ENCODE results near the gene ADGRE1.

ADGRE1 gene

DNA sequence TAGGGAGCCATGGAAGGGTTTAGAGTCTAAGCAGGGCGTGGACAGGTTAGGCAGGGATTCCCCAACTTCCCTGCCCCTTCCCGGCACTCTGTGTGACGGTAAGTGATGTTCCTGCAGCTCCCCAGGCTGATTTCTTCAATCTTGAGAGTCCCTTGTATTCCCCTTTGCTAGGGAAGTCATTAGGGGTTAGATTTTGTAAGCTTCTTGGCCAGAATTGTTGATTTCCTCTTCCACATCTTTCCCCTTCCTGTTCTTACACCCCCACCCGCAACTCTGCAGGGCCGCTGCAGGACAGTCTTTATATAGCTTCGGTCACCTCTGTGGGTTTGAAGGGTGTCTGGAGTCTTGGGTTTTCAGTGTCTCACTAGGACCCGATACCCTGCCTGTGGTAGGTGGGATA, 10.6 kb upstream of the ADGRE1 start:
- no peak for DNase-seq

GRCh38 chr19:6877766-6878165, 9.6 kb upstream of the ADGRE1 start:
- no peak for DNase-seq

DNA sequence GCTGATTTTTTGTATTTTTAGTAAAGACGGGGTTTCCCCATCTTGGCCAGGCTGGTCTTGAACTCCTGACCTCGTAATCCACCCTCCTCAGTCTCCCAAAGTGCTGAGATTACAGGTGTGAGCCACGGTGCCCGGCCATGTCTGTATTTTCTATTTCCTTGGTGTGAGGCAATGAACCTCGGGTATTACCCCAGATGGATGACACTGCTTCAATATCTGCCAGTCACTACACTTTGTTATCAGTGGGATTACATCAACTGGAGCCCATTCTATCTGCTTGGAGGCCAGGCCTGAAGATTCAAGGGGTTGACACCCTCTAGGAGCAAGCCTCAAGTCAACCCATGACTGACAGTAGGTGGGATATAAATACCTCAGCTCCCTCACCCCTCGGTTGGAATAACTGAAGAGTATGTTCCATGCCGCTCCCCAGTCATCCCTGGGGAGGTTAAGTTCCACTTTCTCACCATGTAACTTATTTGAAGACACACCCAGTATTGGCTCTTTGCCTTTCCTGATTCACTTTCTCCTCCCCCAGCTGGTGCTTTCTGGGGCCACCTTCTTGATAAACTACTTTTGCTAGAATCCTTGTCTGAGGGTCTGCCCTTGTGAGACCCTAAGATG, 992 bp upstream of the ADGRE1 start:
- no peak for DNase-seq

GRCh38 chr19:6888967-6889366, 1.6 kb downstream of the ADGRE1 start:
- no peak for DNase-seq

- DNase-seq, result peak; percentile 39
Measured at GRCh38 chr19:6890401-6890913, 3.1 kb downstream of the ADGRE1 start.

DNA sequence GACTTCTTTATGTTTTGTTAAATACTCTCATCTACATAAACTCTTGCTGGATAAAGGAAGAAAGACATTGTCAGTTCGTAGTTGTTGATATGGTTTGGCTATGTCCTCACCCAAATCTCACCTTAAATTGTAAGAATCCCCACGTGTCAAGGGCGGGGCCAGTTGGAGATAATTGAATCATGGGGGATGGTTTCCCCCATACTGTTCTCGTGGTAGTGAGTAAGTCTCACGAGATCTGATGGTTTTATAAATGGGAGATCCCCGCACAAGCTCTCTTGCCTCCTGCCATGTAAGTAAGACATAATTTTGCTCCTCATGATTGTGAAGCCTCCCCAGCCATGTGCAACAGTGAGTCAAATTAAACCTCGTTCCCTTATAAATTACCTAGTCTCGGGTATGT, 3.6 kb downstream of the ADGRE1 start:
- peak; percentile 48 for DNase-seq

DNA sequence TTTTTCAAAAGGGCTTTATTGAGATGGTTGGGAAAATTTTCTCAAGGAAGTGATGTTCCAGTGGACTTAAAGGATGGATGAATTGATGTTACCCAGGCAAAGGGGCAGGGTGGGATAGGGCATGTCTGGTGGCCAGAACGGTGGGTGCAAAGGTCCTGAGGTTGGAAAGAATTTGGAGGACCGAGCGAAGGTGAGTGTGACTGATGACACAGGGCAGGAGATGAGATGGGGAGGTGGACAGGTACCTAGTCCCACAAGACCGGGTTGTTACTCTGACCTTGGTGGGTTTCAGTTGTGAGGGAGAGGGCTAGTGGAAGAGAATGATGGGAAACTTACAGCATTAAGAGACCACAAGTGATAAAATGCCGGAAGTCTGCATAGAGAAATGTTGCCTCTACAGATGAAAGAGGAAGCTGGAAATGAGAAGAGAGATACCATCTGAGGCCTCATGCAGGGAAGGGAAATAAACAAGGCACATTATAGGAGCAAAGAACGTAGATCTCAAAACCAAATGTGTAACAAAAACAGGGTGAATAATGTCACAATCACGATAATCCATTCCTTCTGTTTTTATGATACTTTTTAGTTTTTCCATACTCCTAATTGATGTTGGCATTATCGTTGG, 4.5 kb downstream of the ADGRE1 start:
- DNase-seq, result peak; percentile 46

DNA sequence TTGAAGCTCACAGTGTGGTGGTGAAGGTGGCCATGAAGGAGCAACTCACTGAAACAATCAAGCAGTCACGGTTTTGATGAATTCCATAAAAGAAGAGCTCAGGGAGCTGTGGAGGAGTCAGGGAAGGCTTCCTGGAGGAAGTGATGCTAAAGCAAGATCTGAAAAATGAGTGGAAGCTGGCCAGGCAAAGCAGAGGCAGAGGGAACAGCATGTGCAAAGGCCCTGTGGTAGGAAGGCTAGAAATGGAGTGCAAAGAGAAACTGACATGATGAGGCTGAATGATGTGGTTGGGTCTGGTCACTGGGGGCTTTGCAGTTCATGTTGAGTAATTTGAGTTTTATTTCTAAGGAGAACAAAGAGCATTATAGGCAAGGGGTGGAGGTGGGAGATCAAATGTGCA, 6.9 kb downstream of the ADGRE1 start:
- no peak for DNase-seq

DNA sequence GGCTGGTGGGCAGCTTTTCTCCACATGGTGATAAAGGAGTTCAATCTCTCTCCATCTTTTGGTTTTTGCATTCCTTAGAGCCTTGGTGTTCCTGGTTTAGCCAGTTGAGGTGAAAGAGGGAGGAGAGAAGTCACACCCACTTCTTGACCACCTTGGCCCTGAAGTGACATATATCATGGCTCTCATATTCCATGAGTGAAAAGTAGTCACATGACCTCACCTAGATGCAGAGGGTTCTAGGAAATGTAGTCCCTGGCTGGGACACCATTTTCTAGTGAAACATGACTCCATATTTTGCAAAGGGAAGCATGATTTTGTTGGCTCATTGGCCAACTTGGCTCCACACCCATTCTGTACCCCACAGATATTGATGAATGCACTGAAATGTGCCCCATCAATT, 16.1 kb downstream of the ADGRE1 start:
- DNase-seq, result no peak

DNA sequence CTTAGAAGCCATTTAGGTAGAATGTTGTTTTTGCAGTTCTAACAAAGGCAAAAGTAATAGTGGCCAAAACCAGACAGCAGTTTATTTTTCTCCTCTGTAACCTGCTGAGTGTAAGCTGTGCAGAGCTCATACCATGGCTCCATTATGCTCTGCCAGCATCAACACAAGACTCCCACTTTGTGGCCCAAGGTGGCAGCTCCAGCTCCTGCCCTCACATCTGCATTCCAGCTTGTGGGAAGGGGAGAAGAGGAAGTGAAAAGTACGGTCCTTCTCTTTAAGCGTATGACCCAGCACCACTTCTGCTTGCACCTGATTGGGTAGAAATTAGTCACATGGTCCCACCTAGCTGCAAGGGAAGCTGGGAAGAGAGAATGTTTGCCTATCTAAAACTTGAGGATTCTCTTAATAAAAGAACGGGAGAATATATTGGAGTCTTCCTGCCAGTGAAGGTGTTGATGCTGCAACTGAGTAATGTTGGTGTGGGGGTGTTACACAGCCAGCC, 19.2 kb downstream of the ADGRE1 start:
- no peak for DNase-seq

DNA sequence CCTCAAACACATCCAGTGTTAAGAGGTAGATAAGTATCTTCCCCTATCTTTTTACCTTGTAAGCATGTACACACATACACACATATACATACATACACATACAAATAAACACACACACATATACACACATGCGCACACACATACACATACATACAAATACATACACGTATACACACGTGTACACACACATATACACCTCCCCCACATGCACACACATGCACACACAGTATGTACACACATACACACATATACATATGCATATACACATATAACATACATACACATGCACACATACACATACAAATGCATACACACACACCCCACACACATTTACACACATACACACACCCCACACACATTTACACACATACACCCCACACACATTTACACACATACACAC, 24.1 kb downstream of the ADGRE1 start:
- no peak for DNase-seq

DNA sequence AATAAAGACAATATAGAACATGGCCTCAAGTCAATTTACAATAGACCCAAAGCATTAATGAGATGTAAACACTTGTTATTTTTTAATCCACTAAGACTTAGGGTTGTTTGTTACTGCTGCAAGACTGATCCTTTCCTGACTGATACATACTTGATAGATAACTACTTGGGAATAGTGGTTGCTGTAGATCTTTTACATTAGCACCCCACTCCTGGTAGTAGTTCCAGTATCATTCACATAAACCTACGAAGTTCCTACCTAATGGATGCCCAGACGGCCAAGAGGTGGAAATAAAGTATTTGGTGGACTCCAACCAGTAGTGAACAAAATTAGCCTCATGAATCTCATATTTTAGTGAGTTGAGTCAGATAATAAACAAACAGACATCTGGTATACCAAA, 26.9 kb downstream of the ADGRE1 start:
- DNase-seq, result no peak

GRCh38 chr19:6916952-6917351, 29.6 kb downstream of the ADGRE1 start:
- DNase-seq, result no peak

- DNase-seq, result no peak
Measured at GRCh38 chr19:6925386-6925785, 38.0 kb downstream of the ADGRE1 start.

DNA sequence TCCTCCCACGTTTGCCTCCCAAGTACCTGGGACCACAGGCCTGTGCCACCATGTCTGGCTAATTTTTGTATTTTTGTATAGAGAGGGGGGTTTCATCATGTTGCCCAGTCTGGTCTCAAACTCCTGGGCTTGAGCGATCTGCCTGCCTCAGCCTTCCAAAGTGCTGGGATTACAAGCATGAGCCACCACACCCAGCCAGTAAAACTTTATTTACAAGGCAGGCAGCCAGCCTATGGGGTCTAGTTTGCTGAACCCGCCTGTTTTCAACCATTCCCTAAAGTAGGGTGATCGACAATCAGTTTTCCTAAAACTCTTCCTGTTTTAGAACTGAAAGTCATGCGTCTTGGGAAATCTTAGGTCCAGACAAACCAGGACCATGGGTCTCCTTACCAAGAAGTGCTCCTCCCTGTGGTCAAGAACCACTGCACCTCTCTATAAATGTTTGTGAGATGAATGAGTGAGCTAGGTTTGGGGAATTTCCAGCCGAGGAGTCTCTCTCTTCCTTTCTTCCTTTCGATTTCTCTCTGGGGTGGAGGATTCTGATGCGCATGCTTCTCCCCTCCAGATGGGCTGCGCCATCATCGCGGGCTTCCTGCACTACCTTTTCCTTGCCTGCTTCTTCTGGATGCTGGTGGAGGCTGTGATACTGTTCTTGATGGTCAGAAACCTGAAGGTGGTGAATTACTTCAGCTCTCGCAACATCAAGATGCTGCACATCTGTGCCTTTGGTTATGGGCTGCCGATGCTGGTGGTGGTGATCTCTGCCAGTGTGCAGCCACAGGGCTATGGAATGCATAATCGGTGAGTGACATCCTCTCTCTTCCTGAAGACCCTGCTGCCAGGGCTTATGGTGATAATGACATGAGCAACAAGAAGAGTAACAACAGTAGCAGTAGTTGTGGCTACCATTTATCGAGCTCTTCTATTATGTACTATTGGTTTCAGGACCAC, 38.7 kb downstream of the ADGRE1 start:
- DNase-seq, result peak; percentile 62

DNA sequence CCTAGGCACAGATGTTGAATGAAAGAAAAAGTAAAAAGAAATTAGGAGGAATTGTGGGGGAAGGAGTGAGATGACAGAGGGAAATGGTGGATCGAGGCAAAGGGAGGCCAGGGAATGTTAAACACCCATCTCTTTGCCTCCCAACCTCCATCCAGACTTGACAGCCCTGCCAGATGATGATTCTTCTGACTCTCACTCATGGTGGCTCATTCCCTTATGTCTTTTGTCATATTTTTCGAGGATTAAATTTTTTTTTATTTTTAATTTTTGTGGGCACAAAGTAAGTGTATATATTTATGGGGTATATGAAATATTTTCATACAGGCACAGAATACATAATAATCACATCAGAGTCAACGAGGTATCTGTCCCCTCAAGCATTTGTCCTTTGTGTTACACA, 42.8 kb downstream of the ADGRE1 start:
- DNase-seq, result no peak

DNA sequence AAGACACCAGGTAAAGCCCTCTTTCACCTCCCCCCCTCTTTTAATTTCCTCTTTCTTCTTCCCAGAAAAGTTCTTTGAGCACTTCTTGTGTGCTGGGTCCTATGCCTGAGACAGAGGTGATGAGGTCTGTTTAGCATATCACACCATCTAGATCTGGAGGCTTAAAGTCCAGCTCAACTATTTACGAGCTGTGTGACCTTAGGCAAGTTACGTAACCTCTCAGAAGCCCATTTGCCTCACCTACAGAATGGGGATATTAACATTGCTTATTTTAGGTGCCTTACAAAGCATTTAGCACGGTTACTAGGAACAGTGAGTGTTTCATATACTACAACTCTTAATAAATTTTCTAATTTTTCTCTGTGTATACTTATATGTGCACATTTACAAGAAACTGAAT, 47.7 kb downstream of the ADGRE1 start:
- DNase-seq, result no peak

- no peak for DNase-seq
Measured at GRCh38 chr19:6935618-6936017, 48.2 kb downstream of the ADGRE1 start.

- no peak for DNase-seq
Measured at GRCh38 chr19:6945733-6946132, 58.4 kb downstream of the ADGRE1 start.

DNA sequence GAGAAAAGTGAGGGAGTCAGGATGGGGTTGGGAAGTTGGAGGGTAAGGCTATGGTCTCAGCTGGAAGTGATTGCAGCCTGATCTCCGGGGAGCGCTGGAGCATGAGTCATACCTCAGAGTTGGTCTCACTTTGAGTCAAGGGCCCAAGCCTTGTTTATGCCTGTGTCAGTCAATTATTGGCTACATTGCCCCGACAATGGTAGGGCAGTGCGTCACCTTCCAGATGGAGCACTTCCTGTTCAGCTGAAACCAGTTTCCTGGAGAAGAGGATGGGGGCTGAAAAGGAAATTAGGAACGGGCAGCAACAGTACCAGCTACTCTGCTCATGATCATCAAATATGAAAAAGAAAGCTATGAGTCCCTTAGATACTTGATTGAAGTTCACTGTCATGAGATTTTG, 60.4 kb downstream of the ADGRE1 start:
- DNase-seq, result no peak

DNA sequence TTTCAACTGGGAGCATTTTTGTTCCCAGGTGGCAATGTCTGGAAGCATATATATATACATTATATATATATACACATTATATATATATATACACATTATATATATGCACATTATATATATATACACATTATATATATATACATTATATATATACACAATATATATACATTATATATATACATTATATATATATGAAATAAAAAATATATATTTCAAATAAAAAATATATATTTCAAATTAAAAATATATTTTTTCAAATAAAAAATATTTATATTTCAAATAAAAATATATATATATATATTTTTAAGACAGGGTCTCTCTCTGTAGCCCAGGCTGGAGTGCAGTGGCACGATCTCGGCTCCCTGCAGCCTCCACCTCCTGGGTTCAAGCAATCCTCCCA, 61.5 kb downstream of the ADGRE1 start:
- no peak for DNase-seq

GRCh38 chr19:6952956-6953355, 65.6 kb downstream of the ADGRE1 start:
- DNase-seq, result no peak

GRCh38 chr19:6955082-6955481, 67.7 kb downstream of the ADGRE1 start:
- no peak for DNase-seq

- no peak for DNase-seq
Measured at GRCh38 chr19:6956573-6956972, 69.2 kb downstream of the ADGRE1 start.
